ENCODE results near the gene PRSS23.
"Not testable (repeated sequence)": the region's sequence is repeated elsewhere in the genome, so short reads cannot be mapped to it uniquely, and the experiment has no call there.

PRSS23 gene

GRCh38 chr11:86800076-86800959 is at the start of gene PRSS23:
Gene PRSS23 (plus strand): TSS chr11:86800542. CDS start chr11:86807644, 7,102 bp downstream.
- H3K27ac ChIP-seq (ENCODE audit: low read depth, low read length): peak within 1 kb of the TSS; percentile 90
- H3K79me2 ChIP-seq (ENCODE audit: control insufficient read depth, insufficient read depth, low read length, unreplicated experiment): peaks cover 54% of the 10 kb centered on the region

GRCh38 chr11:86753459-86753858 is 46.9 kb upstream of the PRSS23 start:
- H3K79me2 ChIP-seq (ENCODE audit: control insufficient read depth, insufficient read depth, low read length, unreplicated experiment): no peaks in the 10 kb centered on the region
- H2AFZ ChIP-seq (ENCODE audit: low read length, unreplicated experiment): no peak overlapping the region
- no peaks in the 10 kb centered on the region for H3K36me3 ChIP-seq (ENCODE audit: insufficient read depth, low read length)
- no peaks in the 10 kb centered on the region for H3K27me3 ChIP-seq (ENCODE audit: insufficient read depth, low read length)
- no peak overlapping the region for H3K4me3 ChIP-seq (ENCODE audit: low read depth, low read length)
- no peak overlapping the region for H3K27ac ChIP-seq (ENCODE audit: low read depth, low read length)
- peaks cover 3% of the 10 kb centered on the region for H3K4me1 ChIP-seq (ENCODE audit: control insufficient read depth, insufficient read depth, low read length, unreplicated experiment)

More at GRCh38 chr11:86800076-86800959, at the start of gene PRSS23:
- Histone ChIP-seq H2AFZ (ENCODE audit: low read length, unreplicated experiment) (peak within 1 kb of the TSS; percentile 27), H3K4me3 (ENCODE audit: low read depth, low read length) (peak within 1 kb of the TSS; percentile 79), H3K27me3 (ENCODE audit: insufficient read depth, low read length) (no peaks in the 10 kb centered on the region), H3K4me1 (ENCODE audit: control insufficient read depth, insufficient read depth, low read length, unreplicated experiment) (peaks cover 35% of the 10 kb centered on the region), H3K36me3 (ENCODE audit: insufficient read depth, low read length) (no peaks in the 10 kb centered on the region)

- Histone ChIP-seq H3K4me3 (ENCODE audit: low read depth, low read length) (no peak overlapping the region), H3K79me2 (ENCODE audit: control insufficient read depth, insufficient read depth, low read length, unreplicated experiment) (no peaks in the 10 kb centered on the region), H3K36me3 (ENCODE audit: insufficient read depth, low read length) (no peaks in the 10 kb centered on the region), H2AFZ (ENCODE audit: low read length, unreplicated experiment) (no peak overlapping the region), H3K27me3 (ENCODE audit: insufficient read depth, low read length) (no peaks in the 10 kb centered on the region), H3K4me1 (ENCODE audit: control insufficient read depth, insufficient read depth, low read length, unreplicated experiment) (no peaks in the 10 kb centered on the region), H3K27ac (ENCODE audit: low read depth, low read length) (no peak overlapping the region)
Observed at GRCh38 chr11:86755146-86755545, 45.2 kb upstream of the PRSS23 start.

- no peaks in the 10 kb centered on the region for H3K27me3 ChIP-seq (ENCODE audit: insufficient read depth, low read length)
- no peak overlapping the region for H2AFZ ChIP-seq (ENCODE audit: low read length, unreplicated experiment)
- no peak overlapping the region for H3K27ac ChIP-seq (ENCODE audit: low read depth, low read length)
- H3K4me1 ChIP-seq (ENCODE audit: control insufficient read depth, insufficient read depth, low read length, unreplicated experiment): peaks cover 18% of the 10 kb centered on the region
- no peak overlapping the region for H3K4me3 ChIP-seq (ENCODE audit: low read depth, low read length)
- no peaks in the 10 kb centered on the region for H3K36me3 ChIP-seq (ENCODE audit: insufficient read depth, low read length)
- H3K79me2 ChIP-seq (ENCODE audit: control insufficient read depth, insufficient read depth, low read length, unreplicated experiment): no peaks in the 10 kb centered on the region
Observed at GRCh38 chr11:86758171-86758570, 42.2 kb upstream of the PRSS23 start.

GRCh38 chr11:86760577-86760976 is 39.8 kb upstream of the PRSS23 start:
- H3K4me1 ChIP-seq (ENCODE audit: control insufficient read depth, insufficient read depth, low read length, unreplicated experiment): peaks cover 18% of the 10 kb centered on the region
- no peaks in the 10 kb centered on the region for H3K27me3 ChIP-seq (ENCODE audit: insufficient read depth, low read length)
- no peaks in the 10 kb centered on the region for H3K79me2 ChIP-seq (ENCODE audit: control insufficient read depth, insufficient read depth, low read length, unreplicated experiment)
- H2AFZ ChIP-seq (ENCODE audit: low read length, unreplicated experiment): peak overlapping the region; percentile 27
- no peak overlapping the region for H3K4me3 ChIP-seq (ENCODE audit: low read depth, low read length)
- no peaks in the 10 kb centered on the region for H3K36me3 ChIP-seq (ENCODE audit: insufficient read depth, low read length)
- no peak overlapping the region for H3K27ac ChIP-seq (ENCODE audit: low read depth, low read length)

- Histone ChIP-seq H2AFZ (ENCODE audit: low read length, unreplicated experiment) (peak overlapping the region; percentile 73), H3K27me3 (ENCODE audit: insufficient read depth, low read length) (no peaks in the 10 kb centered on the region), H3K79me2 (ENCODE audit: control insufficient read depth, insufficient read depth, low read length, unreplicated experiment) (no peaks in the 10 kb centered on the region), H3K4me1 (ENCODE audit: control insufficient read depth, insufficient read depth, low read length, unreplicated experiment) (peaks cover 18% of the 10 kb centered on the region), H3K27ac (ENCODE audit: low read depth, low read length) (peak overlapping the region; percentile 46; the same call in 1 of the 2 replicates), H3K36me3 (ENCODE audit: insufficient read depth, low read length) (no peaks in the 10 kb centered on the region), H3K4me3 (ENCODE audit: low read depth, low read length) (no peak overlapping the region)
Observed at GRCh38 chr11:86761978-86762377, 38.4 kb upstream of the PRSS23 start.

- no peaks in the 10 kb centered on the region for H3K27me3 ChIP-seq (ENCODE audit: insufficient read depth, low read length)
- no peak overlapping the region for H2AFZ ChIP-seq (ENCODE audit: low read length, unreplicated experiment)
- no peak overlapping the region for H3K4me3 ChIP-seq (ENCODE audit: low read depth, low read length)
- H3K36me3 ChIP-seq (ENCODE audit: insufficient read depth, low read length): no peaks in the 10 kb centered on the region
- no peaks in the 10 kb centered on the region for H3K79me2 ChIP-seq (ENCODE audit: control insufficient read depth, insufficient read depth, low read length, unreplicated experiment)
- peaks cover 18% of the 10 kb centered on the region for H3K4me1 ChIP-seq (ENCODE audit: control insufficient read depth, insufficient read depth, low read length, unreplicated experiment)
- no peak overlapping the region for H3K27ac ChIP-seq (ENCODE audit: low read depth, low read length)
Observed at GRCh38 chr11:86765203-86765602, 35.1 kb upstream of the PRSS23 start.

- no peaks in the 10 kb centered on the region for H3K27me3 ChIP-seq (ENCODE audit: insufficient read depth, low read length)
- H2AFZ ChIP-seq (ENCODE audit: low read length, unreplicated experiment): no peak overlapping the region
- no peak overlapping the region for H3K4me3 ChIP-seq (ENCODE audit: low read depth, low read length)
- H3K79me2 ChIP-seq (ENCODE audit: control insufficient read depth, insufficient read depth, low read length, unreplicated experiment): no peaks in the 10 kb centered on the region
- no peak overlapping the region for H3K27ac ChIP-seq (ENCODE audit: low read depth, low read length)
- H3K4me1 ChIP-seq (ENCODE audit: control insufficient read depth, insufficient read depth, low read length, unreplicated experiment): peaks cover 13% of the 10 kb centered on the region
- no peaks in the 10 kb centered on the region for H3K36me3 ChIP-seq (ENCODE audit: insufficient read depth, low read length)
Observed at GRCh38 chr11:86765878-86766277, 34.5 kb upstream of the PRSS23 start.

- H3K4me1 ChIP-seq (ENCODE audit: control insufficient read depth, insufficient read depth, low read length, unreplicated experiment): no peaks in the 10 kb centered on the region
Observed at GRCh38 chr11:86769219-86769618, 31.1 kb upstream of the PRSS23 start.

GRCh38 chr11:86770473-86771027 is 29.8 kb upstream of the PRSS23 start:
- H3K36me3 ChIP-seq (ENCODE audit: insufficient read depth, low read length); H3K79me2 ChIP-seq (ENCODE audit: control insufficient read depth, insufficient read depth, low read length, unreplicated experiment); H3K4me3 ChIP-seq (ENCODE audit: low read depth, low read length); H2AFZ ChIP-seq (ENCODE audit: low read length, unreplicated experiment); H3K27me3 ChIP-seq (ENCODE audit: insufficient read depth, low read length); H3K27ac ChIP-seq (ENCODE audit: low read depth, low read length); H3K4me1 ChIP-seq (ENCODE audit: control insufficient read depth, insufficient read depth, low read length, unreplicated experiment): not testable (repeated sequence)

More at GRCh38 chr11:86769219-86769618, 31.1 kb upstream of the PRSS23 start:
- Histone ChIP-seq H3K27ac (ENCODE audit: low read depth, low read length) (no peak overlapping the region), H3K27me3 (ENCODE audit: insufficient read depth, low read length) (no peaks in the 10 kb centered on the region), H3K79me2 (ENCODE audit: control insufficient read depth, insufficient read depth, low read length, unreplicated experiment) (no peaks in the 10 kb centered on the region), H3K36me3 (ENCODE audit: insufficient read depth, low read length) (no peaks in the 10 kb centered on the region), H2AFZ (ENCODE audit: low read length, unreplicated experiment) (no peak overlapping the region), H3K4me3 (ENCODE audit: low read depth, low read length) (no peak overlapping the region)

- Histone ChIP-seq H3K27ac (ENCODE audit: low read depth, low read length) (no peak overlapping the region), H3K4me3 (ENCODE audit: low read depth, low read length) (no peak overlapping the region), H3K4me1 (ENCODE audit: control insufficient read depth, insufficient read depth, low read length, unreplicated experiment) (no peaks in the 10 kb centered on the region), H3K79me2 (ENCODE audit: control insufficient read depth, insufficient read depth, low read length, unreplicated experiment) (no peaks in the 10 kb centered on the region), H3K27me3 (ENCODE audit: insufficient read depth, low read length) (no peaks in the 10 kb centered on the region), H3K36me3 (ENCODE audit: insufficient read depth, low read length) (no peaks in the 10 kb centered on the region), H2AFZ (ENCODE audit: low read length, unreplicated experiment) (no peak overlapping the region)
Observed at GRCh38 chr11:86772999-86773398, 27.3 kb upstream of the PRSS23 start.

Measured in ACC112 (cell line).